Left lung (tissue), 10 donors: Measurements from ENCODE around the gene RASGRP3. TPM values are rescaled to one million over a fixed set of nuclear protein-coding genes. Genes with fewer than 3 reads are reported as not detected.
A peak's percentile ranks its signal among the peaks of the same experiment; 100 is the strongest.

Source experiments
- ATAC-seq: fragments of 200-7000 bp; cut with Tn5 transposase; one replicate; pipeline ENCODE4 v1.9.1; 2020; ENCODE audit warnings: moderate library complexity
- DNase-seq, 4 donors: peaks; one replicate each; pipeline ENCODE4 v3.0.0-alpha.2; 2013 to 2020
- H3K27ac ChIP-seq, 2 donors: fragments of 200-600 bp; sonication (generic) in 1 of 2; one replicate each; pipeline versions ENCODE4 v1.5.0 to v1.8.0; 2020 to 2021
- H3K27me3 ChIP-seq, 2 donors: fragments of 200-600 bp; sonication (generic) in 1 of 2; one replicate each; pipeline versions ENCODE4 v1.5.0 to v1.8.0; 2020 to 2021
- H3K36me3 ChIP-seq, 2 donors: fragments of 200-600 bp; sonication (generic) in 1 of 2; one replicate each; pipeline versions ENCODE4 v1.5.0 to v1.8.0; 2020 to 2021
- H3K4me1 ChIP-seq, 2 donors: fragments of 200-600 bp; one replicate each; pipeline ENCODE4 v1.8.0; 2021
- H3K4me3 ChIP-seq, 2 donors: fragments of 200-600 bp; sonication (generic) in 1 of 2; one replicate each; pipeline versions ENCODE4 v1.5.0 to v1.8.0; 2020 to 2021; ENCODE audit warnings: mild to moderate bottlenecking in 1 of 2
- H3K9me3 ChIP-seq, 2 donors: fragments of 200-600 bp; sonication (generic) in 1 of 2; one replicate each; pipeline versions ENCODE4 v1.5.0 to v1.8.0; 2020 to 2021
- CTCF ChIP-seq, 2 donors: fragments of 200-600 bp; sonication (generic) in 1 of 2; IDR thresholded peaks; one replicate each; pipeline versions ENCODE4 v1.5.0 to v1.8.0; 2021; ENCODE audit warnings: antibody characterized with exemption in 2 of 2
- intact Hi-C, 2 donors: fragments of 100-400 bp; cut with DNase I; formaldehyde crosslinking; loops; one replicate each; pipeline versions ENCODE4 v1.11.2 to v1.14.2; 2022
- polyA plus RNA-seq, 6 donors: library from polyadenylated mRNA; unstranded; fragments of 120-200 nt; gene quantifications; one replicate each; pipeline ENCODE4 v1.2.1, GENCODE V29; 2013; ENCODE audit not compliant: insufficient read length in 6 of 6
- total RNA-seq, 2 donors: library from RNA; stranded (reverse); fragmentation: NEBNext Ultra II Directional; extraction: Animal tissue kit (Norgen Biotek cat#: 25700); gene quantifications; one replicate each; pipeline ENCODE4 v1.2.1, GENCODE V29; 2021
- donor health status: DM: no; HTN: yes; CAD: no.
- donor health status: DM: no; HTN: no; CAD: no.

Gene RASGRP3
- total and polyA plus RNA-seq, 8 donors: 20.3 to 48.7 (median 36.8) TPM

- no peak overlapping the region for H3K4me3 ChIP-seq
- no peak for TF ChIP-seq CTCF (IDR thresholded peaks at IDR 0.05)
- no peak overlapping the region for H3K27ac ChIP-seq
- intact Hi-C loops: no loop called here
- no peaks in the 10 kb centered on the region for H3K4me1 ChIP-seq
- no peaks in the 10 kb centered on the region for H3K9me3 ChIP-seq
- H3K36me3 ChIP-seq: peaks cover 0 to 81% of the 10 kb centered on the region in 2 donors
- no peaks in the 10 kb centered on the region for H3K27me3 ChIP-seq
- ATAC-seq (no peak), DNase-seq (peak in 2 of 4 donors; percentile 8 to 13)
These were observed 113.0 kb downstream of the RASGRP3 start for GRCh38 chr2:33589444-33589843.

- Histone ChIP-seq H3K9me3 (no peaks in the 10 kb centered on the region), H3K27ac (no peak overlapping the region), H3K4me1 (peaks cover 12 to 21% of the 10 kb centered on the region in 2 donors), H3K36me3 (peaks cover 0 to 46% of the 10 kb centered on the region in 2 donors), H3K27me3 (no peaks in the 10 kb centered on the region), H3K4me3 (no peak overlapping the region)
- no peak for ATAC-seq
- TF ChIP-seq CTCF (IDR thresholded peaks at IDR 0.05): no peak
- no peak for DNase-seq
- intact Hi-C loops: no loop called here
These were observed 118.9 kb downstream of the RASGRP3 start for GRCh38 chr2:33595385-33595784.

GRCh38 chr2:33597026-33597425, 120.6 kb downstream of the RASGRP3 start:
- H3K36me3 ChIP-seq: peaks cover 0 to 32% of the 10 kb centered on the region in 2 donors
- no peaks in the 10 kb centered on the region for H3K27me3 ChIP-seq
- peak overlapping the region in 1 of 2 donors; percentile 95 for H3K4me3 ChIP-seq
- TF ChIP-seq CTCF (IDR thresholded peaks at IDR 0.05): no peak
- intact Hi-C loops: no loop called here
- peaks cover 12 to 21% of the 10 kb centered on the region in 2 donors for H3K4me1 ChIP-seq
- DNase-seq (no peak), ATAC-seq (no peak)
- H3K27ac ChIP-seq: no peak overlapping the region
- H3K9me3 ChIP-seq: no peaks in the 10 kb centered on the region

DNA sequence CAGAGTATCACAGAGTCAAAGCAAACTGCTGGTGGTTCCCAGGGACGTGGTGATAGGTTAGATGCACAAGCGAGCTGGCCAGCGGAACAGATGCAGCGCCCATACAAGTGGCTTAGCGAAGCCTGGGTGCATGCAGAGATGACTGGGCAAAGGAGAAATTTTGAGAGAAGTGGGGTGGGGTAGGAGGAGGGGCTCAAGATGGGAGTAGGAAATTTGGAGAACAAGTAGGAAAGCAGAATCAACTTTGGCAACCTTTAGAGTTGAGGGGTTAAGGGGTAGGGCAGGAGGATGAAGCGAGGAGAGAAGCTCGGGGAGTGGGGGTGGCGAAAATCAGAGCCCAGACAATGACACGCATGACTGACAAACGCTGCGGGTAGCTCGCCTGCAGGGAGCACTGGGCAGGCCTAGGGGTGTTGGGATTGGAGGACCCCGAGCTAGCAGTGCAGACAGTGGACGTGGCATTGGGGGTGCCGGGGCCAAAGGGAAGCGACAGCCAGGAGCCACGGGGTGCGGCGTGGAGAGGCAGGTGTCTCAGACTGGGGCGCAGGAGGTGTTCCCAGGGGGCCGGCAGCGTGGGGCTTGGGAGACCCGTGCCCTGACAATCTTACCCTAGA, 122.2 kb downstream of the RASGRP3 start:
- no peak for TF ChIP-seq CTCF (IDR thresholded peaks at IDR 0.05)
- no peaks in the 10 kb centered on the region for H3K9me3 ChIP-seq
- peak overlapping the region; percentile 81 for H3K27ac ChIP-seq
- no peaks in the 10 kb centered on the region for H3K27me3 ChIP-seq
- intact Hi-C loops: no loop called here
- DNase-seq: peak in 3 of 4 donors; percentile 15 to 52 (median 30)
- ATAC-seq: peak; percentile 53
- H3K4me3 ChIP-seq: peak overlapping the region; percentile 79 to 95
- peaks cover 0 to 15% of the 10 kb centered on the region in 2 donors for H3K36me3 ChIP-seq
- peaks cover 12 to 21% of the 10 kb centered on the region in 2 donors for H3K4me1 ChIP-seq

DNA sequence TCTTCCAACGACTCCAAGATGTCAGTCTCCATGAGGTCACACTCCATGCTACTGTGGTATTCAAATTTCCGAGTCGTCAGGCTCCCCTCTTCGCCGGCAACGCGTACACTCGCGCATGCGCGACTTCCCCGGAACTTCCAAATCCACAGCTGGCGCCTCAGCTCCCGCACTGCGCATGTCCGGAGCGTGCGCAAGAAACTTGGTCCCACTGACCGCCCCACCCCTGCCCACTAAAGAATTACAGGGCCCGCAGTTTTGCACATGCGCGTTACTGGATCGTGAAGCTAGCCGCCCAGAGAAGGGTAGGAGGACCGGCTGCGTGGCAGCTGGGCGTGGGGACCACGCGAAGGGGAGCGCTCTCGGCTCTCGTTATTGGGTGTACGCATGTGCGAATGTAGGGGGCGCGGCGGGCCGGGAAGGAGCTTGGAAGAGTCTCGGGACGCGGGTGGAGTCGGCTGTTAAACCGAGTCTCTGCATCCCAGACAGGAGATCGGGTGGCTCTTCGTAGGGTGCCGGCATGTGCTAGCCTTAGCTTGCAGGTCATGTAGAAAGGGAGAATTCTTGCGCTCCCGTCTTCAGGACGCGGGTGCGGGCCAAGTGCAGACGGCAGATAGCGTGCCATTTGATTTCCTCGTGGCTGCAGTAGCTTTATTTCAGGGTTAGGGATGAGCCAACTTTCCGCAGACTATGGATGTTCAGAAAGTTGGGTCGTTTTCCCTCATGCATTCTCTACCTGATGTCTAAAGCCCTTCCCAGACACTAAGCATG, 122.9 kb downstream of the RASGRP3 start, which contains the start of gene FAM98A:
Gene FAM98A (minus strand): TSS at position 125 of the 768 bp plus-strand sequence. CDS start 78 bp downstream, at position 47.
- ATAC-seq (peak; percentile 98), DNase-seq (peak; percentile 99 to 100 (median 100))
- H3K36me3 ChIP-seq: peaks cover 0 to 9% of the 10 kb centered on the region in 2 donors
- peak within 1 kb of the TSS; percentile 81 for H3K27ac ChIP-seq
- intact Hi-C loops: no loop called here
- no peaks in the 10 kb centered on the region for H3K9me3 ChIP-seq
- H3K27me3 ChIP-seq: no peaks in the 10 kb centered on the region
- TF ChIP-seq CTCF (IDR thresholded peaks at IDR 0.05): no peak
- H3K4me3 ChIP-seq: peak within 1 kb of the TSS; percentile 79 to 95
- H3K4me1 ChIP-seq: peaks cover 12 to 21% of the 10 kb centered on the region in 2 donors
